NCI-H1930 (cell line): ENCODE results near the gene CFAP46.
"Not testable (repeated sequence)": the region's sequence is repeated elsewhere in the genome, so short reads cannot be mapped to it uniquely, and the experiment has no call there.

Experiments
- DNase-seq, 2 experiments: peaks; one replicate each; lab custom pipeline; 2025; lab: John Stamatoyannopoulos, UW

CFAP46 gene

DNA sequence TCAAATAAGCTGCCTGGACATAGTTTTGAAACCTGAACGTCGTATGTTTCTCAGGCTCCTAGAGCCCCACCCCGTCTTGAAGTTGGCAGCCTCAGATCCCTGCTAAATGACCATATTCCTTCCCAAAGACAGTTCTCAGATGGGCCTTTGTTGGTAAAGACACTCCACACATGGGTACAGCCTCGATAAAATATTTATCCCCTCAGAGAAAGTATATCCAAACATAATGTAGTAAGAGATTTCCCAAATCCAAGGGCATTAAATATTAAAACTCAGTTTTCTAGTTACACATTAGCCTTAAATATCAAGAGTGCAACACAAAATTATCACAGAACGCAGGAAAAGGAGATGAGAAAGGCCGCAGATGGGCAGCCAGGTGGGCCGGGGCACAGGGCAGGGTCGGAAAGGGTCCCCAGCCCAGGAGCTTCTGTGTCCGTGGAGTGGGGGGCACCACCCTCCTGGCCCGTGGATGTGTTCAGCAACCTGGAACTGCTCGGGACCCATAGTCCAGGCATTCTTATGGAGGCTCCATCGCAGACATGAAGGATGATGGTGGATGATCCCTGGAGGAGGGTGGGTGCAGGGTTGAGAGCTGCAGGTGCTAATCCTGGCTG is 1.5 kb upstream of the CFAP46 start:
- DNase-seq = no peak

DNA sequence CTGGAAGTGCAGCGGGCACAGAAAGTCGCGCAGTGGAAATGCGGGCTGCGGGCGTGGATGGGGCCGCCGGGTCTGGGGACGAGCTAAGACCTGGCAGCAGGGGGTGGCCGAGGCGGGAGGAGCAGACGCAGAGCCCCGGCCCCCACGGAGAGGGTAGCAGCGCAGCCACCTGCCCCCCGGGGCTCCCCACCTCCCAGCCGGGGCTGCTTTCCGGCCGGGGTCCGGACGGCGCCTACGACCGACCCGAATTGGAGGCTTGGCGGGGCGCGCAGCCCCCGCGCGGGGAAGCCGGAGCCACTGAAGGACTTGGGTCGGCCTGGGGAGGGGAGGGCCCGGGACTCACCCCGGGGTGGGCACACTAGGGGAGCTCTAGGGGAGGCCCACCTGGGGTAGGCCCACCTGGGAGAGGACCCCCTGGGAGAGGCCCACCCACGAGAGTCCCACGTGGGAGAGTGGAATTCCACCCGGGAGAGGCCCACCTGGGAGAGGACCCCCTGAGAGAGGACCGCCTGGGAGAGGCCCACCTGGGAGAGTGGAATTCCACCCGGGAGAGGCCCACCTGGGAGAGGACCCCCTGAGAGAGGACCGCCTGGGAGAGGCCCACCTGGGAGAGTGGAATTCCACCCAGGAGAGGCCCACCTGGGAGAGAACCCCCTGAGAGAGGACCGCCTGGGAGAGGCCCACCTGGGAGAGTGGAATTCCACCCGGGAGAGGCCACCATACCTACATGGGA is 854 bp upstream of the CFAP46 start:
- DNase-seq = no peak

DNA sequence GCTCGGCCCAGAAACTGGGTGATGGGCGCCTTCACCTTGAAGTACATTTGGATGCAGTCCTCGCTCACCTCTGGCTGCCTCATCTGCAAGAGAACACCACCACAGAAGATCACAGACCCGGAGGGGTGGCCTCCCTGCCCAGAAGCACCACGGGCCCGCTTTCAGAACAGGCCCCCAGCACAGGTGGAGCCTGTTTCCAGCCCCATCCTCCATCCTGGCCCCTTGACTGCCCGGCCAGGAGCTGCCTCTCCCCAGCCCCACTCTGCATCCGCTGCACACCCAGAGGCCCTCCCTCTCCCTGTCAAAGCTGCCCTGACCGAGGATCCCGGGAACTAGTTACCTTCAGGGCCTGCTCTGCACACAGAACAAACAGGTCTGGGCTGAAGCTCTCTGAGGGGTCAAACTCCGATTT is 724 bp downstream of the CFAP46 start:
- DNase-seq = no peak

DNA sequence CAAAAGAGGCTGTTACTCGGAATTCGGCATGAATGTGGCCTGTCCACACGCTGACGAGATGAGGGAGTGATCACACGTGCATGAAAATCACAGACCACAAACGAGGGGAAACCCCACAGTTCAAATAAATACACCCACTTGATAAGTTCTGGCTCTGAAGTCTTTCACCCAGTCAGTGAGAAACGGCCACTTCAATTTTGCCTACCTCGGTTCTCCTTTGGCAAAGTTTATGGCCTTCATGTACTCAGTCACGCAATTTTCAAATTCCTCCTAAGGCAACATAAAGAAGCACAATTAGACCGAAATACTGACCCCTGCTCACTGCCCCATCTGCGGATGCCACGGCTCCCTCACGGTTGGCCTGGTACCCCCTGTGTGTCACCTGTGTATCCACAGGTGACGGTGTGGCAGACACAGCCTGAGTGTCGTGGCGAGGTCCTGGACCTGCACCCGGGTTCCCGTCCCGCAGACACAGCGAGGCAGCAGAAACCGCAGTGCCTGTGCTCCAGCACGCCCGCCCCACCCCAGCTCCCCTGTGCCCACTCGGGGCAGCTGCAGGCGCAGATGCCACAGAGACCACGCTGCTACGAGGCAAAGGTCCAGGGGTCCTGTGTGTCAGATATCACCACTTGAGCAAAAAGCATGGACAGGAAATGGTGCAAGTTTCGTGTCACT is 1.4 kb downstream of the CFAP46 start:
- DNase-seq = no peak

DNA sequence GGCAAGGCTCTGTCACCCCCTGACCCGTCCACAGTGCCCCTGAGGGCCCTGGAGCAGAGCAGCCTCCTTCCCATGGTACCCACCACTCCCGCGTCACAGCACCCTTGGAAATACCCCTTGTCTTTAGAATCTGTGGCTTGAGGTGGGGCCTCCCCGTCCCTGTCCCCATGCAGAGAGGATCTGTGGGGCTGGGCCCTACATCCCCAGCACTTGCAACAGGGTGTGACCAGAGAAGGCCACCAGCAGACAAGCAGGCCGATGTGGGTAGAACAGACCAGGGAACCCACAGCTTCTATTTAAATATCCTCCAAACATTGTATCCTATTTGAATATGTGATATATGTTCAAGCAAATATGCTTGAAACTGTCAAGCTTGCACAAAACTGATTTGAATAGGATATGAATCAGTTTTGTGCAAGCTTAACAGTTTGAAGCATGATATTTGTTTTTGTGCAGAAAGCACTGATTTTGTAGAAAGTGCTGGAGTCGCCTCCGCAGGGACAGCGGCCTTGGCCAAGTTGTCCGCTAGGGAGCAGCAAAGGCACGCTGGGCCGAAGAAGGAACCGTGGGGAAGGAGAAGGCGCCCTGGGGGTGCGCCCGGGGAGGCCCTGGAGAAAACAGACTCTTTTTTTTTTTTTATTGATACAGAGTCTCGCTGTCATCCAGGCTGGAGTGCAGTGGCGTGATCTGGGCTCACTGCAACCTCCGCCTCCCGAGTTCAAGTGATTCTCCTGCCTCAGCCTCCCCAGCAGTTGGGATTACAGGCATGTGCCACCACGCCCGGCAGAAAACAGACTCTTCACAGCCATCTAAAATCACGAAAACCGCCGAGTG is 2.2 kb downstream of the CFAP46 start:
- DNase-seq = no peak

DNA sequence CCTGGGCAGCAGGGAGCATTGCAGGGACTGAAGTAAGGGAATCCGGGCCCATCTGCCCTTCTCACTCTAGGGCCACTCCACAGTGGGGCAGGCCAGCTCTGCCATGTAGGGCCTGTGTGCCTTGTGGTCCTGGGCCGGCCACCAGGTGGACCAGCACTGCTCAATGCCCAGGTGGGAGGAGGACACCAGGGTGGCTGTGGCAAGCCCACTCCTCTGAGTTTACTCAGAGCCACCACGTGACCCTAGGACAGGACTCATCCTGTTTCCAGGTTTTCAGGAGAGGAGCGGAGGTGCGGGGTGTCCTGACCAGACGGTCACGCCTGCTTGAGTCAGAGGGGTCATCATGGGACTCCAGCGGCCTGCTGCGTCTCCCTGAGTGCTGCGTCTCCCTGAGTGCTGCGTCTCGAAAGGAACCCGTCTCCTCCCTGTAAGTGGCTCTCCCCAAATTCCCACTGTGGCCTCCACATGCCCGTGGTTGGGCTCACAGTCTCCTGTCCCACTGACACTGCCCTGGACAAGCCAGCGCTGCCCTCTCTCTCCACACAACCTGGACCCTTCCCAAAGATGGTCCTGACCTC is 2.9 kb downstream of the CFAP46 start:
- no peak for DNase-seq

DNA sequence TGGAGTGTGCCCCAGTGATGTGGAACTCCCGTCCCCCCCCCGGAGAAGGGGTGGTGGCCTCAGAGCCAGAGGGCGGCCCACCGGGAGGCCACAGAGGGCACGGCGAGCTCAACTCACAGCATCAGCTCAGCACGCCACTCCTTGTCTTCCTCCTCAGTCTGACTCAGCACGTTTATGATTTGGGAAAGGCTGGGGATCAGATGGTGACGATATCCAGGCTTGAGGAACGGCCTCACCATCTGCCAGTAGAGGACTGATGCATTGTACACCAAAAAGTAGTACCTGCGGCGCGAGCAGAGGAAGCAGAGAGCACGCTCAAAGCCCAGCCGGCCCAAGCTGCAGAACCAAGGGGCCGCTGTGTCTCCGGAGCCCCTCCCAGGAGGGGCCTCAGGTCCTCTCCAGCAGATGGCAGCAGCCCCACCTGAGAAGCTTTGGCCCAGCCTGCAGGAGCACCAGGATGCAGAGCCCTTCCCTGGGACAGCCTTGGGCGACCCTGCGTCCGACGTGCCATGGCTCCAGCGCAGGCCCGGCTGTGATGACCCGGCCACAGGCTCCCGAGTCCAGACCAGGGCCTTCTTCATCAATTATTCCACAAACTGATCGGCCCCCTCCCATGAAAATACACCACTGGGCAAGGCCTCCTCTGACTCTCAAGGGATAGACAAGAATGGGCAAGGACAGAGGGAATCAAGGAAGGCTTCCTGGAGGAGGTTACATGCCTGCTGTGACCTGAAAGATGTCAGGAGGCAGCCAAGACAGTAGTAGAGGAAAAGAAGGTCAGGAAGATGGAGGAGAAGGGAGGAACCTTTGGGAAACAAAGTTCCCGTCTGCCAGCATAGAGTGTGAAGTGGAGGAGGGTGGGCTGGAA is 3.7 kb downstream of the CFAP46 start:
- DNase-seq = no peak

DNA sequence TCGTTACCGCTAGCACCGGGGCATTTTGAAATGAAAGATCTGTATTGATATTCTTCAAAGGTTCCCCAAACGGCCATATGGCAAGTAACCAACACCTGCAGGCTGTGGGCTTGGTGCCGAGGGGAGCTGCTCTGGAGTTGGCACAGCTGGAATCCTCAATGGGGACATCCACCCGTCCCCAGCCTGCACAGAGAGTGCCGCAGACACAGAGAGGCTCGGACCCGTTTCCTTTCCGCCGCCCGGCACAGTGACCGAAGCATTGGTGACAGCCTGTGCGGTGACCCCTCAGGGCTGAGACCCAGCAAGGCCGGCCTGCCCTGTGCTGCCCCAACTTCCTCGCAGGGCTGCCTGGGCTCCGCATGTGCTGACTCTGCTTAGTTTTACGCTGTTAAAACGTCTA is 4.5 kb downstream of the CFAP46 start:
- DNase-seq = no peak

DNA sequence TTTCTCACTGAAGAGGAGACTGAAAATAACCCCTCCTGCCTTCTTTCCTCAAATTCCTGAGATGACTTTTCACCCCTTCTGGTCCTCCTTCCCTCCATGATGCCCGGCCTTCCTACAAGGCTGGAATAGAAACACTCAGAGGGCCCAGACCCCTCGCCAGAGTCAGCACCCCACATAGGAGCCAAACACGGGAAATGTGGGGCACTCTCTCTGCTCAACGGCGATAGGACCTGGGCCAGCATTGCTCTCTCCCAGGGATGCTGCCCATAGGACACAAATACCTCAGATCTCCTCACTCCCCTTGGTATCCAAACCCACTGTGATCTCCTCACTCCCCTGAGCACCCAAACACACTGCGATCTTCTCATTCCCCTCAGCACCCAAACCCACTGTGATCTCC is 7.4 kb downstream of the CFAP46 start:
- DNase-seq = no peak

DNA sequence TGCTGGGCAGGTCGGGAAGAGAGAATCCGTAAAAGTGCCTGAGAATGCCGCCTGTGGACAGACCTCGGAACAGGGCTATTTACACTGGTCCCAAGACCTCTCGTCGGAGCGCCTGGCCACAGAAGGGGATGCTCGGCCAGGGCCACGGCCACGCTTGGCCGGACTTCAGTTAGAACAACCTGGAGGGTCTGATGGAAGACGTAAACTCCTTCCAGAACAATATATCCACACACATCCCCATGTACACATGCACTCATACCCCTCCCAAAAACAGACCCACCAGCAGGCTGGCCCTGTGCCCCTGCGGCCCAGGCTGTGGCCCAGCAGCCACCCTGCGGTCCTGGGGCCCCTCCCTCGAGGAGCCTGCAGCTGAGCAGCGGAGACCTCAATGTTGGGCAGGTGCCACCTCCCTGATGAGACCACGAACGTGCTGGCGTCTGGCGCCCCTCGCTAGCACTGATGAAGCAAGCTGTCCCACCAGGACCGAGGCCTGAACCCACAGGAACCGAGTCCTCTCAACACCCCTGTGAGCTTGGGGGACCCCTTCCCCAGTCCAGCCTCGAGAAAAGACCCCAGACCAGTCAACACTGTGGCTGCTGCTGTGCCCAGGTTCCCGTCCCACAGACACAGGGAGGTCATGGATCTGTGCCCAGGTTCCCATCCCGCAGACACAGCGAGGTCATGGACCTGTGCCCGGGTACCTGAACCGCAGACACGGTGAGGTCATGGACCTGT is 8.9 kb downstream of the CFAP46 start:
- no peak for DNase-seq

DNA sequence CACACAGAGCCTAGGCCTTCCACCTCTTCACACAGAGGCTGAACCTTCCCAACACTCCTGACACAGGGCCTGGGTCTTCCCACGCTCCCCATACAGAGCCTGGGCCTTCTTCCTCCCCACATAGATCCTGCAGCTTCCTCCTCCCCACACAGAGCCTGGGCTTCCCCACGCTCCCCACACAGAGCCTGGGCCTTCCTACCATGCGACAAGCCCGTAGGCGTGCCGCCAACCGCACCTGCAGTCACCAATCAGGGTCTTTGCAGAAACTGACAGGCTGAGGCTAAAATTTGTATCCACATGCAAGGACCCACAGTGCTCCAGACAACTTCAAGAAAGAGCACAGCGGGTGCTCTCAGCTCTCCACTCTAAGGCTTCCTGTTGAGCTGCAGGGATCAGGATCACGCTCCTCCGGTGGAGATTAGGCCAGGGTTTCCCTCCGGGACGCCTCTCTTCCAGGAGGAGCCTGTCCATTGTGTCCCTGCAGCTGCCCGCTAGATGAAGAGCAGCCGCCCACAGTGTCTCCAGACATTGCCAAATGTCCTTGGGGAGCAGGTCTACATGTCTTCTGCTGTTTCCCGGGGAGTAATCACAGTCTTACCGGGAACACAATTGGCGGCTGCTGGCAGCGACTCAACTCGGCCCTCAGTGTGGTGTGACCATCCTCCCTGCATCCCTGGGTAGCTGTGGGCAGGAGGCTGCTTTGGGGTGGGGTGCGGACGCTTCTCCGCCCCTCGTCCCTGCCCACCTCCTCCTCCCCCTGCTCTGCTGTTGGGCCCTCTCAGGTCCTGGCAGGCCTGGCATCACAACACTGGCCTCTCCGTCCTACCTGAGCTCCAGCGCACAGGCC is 9.7 kb downstream of the CFAP46 start:
- DNase-seq = no peak

DNA sequence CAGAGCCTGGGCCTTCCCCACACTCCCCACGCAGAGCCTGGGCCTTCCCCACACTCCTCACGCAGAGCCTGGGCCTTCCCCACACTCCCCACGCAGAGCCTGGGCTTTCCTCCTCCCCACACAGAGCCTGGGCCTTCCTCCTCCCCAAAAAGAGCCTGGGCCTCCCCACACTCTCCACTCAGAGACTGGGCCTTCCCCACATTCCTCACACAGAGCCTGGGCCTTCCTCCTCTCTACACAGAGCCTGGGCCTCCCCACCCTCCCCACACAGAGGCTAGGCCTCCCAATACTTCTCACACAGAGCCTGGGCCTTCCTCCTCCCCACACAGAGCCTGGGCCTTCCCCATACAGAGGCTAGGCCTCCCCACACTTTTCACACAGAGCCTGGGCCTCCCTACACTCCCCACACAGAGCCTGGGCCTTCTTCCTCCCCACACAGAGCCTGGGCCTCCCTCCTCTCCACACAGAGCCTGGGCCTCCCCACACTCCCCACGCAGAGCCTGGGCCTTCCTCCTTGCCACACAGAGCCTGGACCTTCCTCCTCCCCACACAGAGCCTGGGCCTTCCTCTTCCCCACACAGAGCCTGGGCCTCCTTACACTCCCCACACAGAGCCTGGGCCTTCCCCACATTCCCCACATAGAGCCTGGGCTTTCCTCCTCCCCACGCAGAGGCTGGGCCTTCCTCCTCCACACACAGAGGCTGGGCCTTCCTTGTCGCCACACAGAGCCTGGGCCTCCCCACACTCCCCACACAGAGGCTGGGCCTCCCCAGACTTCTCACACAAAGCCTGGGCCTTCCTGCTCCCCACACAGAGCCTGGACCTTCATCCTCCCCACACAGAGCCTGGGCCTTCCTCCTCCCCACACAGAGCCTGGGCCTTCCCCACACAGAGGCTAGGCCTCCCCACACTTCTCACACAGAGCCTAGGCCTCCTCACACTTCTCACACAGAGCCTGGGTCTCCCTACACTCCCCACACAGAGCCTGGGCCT is 10.8 kb downstream of the CFAP46 start:
- not testable (repeated sequence) for DNase-seq

DNA sequence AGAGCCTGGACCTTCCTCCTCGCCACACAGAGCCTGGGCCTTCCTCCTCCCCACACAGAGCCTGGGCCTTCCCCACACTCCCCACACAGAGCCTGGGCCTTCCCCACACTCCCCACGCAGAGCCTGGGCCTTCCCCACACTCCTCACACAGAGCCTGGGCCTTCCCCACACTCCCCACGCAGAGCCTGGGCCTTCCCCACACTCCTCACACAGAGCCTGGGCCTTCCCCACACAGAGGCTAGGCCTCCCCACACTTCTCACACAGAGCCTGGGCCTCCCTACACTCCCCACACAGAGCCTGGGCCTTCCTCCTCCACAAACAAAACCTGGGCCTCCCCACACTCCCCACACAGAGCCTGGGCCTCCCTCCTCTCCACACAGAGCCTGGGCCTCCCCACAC is 11.7 kb downstream of the CFAP46 start:
- DNase-seq = not testable (repeated sequence)

DNA sequence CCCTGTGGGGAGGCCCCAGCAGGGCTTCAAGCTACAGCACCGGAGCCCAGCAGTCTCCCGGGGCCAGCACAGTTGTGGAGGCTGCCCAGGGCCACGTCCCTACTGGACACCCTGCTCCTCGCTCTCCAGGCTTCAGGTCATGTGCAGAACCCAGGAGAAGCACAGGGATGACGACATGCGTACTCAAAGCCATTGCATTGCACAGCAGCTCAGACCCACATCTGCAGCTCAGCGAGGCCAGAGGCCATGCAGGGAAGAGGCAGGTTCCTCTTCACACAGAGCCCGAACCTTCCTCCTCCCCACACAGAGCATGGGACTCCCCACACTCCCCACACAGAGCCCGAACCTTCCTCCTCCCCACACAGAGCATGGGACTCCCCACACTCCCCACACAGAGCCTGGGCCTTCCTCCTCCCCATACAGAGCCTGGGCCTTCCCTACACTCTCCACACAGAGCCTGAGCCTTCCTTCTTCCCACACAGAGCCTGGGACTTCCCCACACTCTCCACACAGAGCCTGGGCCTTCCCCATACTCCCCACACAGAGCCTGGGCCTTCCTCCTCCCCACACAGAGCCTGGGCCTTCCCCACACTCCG is 12.3 kb downstream of the CFAP46 start:
- DNase-seq = no peak

DNA sequence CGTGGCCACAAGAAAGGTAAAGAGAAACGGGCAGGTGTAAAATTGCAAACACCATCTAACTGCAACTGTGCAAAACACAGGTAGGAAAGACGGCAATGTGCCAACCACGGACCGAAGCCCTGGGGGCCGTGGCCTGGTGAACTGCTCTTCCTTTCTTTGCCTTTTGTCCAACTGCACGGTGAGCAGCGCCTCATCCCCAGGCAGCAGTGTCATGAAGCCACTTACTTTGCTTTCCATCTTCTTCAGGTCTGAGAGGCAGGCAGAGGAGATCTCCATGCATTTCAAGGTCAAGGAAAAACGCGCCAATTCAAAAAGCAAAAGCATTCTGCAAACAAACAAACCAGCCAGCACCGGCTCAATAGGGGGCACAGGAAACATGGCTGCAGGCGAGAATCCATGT is 12.9 kb downstream of the CFAP46 start:
- DNase-seq = no peak

DNA sequence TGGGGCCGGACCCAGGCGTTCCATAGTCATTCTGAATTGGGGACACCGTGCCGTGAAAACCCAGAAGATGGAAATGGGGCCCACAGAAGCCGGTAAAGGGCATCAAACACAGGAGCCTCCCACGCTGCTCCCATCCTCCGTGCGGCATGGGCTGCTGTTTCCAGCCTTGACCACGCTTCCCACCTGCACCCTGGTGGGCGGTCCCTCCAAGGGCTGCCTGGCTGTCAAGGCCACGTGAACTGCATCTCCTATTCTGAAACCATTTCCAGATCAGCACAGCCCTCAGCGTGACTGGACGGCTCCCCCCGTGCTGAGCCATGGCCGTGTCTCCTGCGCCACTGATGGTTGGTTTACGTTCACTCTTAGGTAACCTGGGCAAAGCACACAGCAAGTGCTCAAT is 14.1 kb downstream of the CFAP46 start:
- no peak for DNase-seq

DNA sequence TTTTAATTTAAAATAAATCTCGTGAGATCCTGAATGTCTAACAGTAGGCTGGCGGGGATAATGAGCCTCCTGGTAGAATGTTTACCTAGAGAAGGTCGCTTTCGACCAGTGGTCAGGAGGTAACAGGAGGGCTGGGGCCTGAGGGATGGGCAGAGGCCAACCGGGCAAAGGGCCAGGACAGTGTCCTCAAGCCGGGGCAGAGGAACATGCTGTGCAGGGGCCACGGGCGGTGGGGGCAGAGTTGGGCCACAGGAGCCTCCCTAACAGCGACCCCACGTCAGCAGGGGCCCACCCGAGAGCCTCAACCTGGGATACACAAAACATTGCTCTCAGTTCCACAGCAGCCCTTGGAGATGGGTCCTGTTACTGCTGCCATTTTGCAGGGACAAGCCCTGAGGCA is 14.5 kb downstream of the CFAP46 start:
- DNase-seq = no peak
